Tibial nerve (tissue), 4 donors: ENCODE measurements around the gene RPS6KA5.

ENCODE experiments used
- EP300 ChIP-seq, 2 donors: sonication (generic); formaldehyde crosslinking; IDR thresholded peaks; one replicate each; pipeline ENCODE4 v1.6.1; 2017; ENCODE audit warnings: antibody characterized with exemption in 2 of 2, mild to moderate bottlenecking in 1 of 2
- POLR2A ChIP-seq, 2 donors: fragments of 450-650 bp; IDR thresholded peaks; one replicate each; pipeline ENCODE4 v1.6.1; 2017; ENCODE audit warnings: antibody characterized with exemption in 2 of 2, mild to moderate bottlenecking in 2 of 2, moderate library complexity in 2 of 2
- TF ChIP-seq, protein P1 (sequence below), 5 experiments: fragments of 200-600 bp in 3 of 5; fragments of 450-650 bp in 2 of 5; sonication (generic) in 3 of 5; IDR thresholded peaks; one replicate each; pipeline ENCODE4 v1.5.1; 2016 to 2019; ENCODE audit warnings: antibody characterized with exemption in 5 of 5, mild to moderate bottlenecking in 3 of 5, moderate library complexity in 2 of 5

DNA sequence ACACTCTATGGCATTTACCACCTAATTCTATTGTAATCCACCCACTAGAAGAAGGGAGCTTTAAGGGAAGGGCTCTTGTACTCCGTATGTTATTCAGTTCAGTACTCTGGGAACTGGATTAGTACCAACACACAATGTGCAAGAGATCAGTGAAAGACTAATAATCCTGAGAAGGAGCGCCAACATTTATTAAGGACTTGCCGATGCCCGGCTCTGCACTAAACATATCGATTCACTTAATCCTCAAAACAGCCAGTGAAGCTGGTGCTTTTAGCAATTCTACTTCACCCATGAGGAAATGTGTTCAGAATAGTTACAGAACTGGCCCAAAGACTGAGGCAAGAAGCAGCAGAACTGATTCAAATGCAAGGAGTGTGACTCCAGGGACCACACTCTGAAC is 80.9 kb downstream of the RPS6KA5 start:
- TF ChIP-seq POLR2A (IDR thresholded peaks at IDR 0.05) (no peak), EP300 (IDR thresholded peaks at IDR 0.05) (no peak)
- TF ChIP-seq, protein P1, sequence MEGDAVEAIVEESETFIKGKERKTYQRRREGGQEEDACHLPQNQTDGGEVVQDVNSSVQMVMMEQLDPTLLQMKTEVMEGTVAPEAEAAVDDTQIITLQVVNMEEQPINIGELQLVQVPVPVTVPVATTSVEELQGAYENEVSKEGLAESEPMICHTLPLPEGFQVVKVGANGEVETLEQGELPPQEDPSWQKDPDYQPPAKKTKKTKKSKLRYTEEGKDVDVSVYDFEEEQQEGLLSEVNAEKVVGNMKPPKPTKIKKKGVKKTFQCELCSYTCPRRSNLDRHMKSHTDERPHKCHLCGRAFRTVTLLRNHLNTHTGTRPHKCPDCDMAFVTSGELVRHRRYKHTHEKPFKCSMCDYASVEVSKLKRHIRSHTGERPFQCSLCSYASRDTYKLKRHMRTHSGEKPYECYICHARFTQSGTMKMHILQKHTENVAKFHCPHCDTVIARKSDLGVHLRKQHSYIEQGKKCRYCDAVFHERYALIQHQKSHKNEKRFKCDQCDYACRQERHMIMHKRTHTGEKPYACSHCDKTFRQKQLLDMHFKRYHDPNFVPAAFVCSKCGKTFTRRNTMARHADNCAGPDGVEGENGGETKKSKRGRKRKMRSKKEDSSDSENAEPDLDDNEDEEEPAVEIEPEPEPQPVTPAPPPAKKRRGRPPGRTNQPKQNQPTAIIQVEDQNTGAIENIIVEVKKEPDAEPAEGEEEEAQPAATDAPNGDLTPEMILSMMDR (IDR thresholded peaks at IDR 0.05) = no peak
